Hematopoietic multipotent progenitor cell (in vitro differentiated cells): Measurements from ENCODE around the gene HEXIM2. TPM values are rescaled to one million over a fixed set of nuclear protein-coding genes. Genes with fewer than 3 reads are reported as not detected.
A peak's percentile ranks its signal among the peaks of the same experiment; 100 is the strongest.

ENCODE experiments used
- DNase-seq, 3 donors: peaks; one replicate each; pipeline ENCODE4 v3.0.0-alpha.2; 2011 to 2015; ENCODE audit warnings: low read depth in 2 of 3, low spot score in 2 of 3
- small RNA-seq: library from RNA; depleted of rRNA; stranded (forward); fragments of <200 nt; gene quantifications from one replicate; pipeline ENCODE3, GENCODE V24; 2012
- total RNA-seq: library from RNA; depleted of rRNA; stranded (reverse); fragments of >200 nt; gene quantifications from one replicate; pipeline ENCODE4 v1.2.3, GENCODE V29; 2012

The HEXIM2 gene
- total RNA-seq, 1 donor = 7.0 TPM

DNA sequence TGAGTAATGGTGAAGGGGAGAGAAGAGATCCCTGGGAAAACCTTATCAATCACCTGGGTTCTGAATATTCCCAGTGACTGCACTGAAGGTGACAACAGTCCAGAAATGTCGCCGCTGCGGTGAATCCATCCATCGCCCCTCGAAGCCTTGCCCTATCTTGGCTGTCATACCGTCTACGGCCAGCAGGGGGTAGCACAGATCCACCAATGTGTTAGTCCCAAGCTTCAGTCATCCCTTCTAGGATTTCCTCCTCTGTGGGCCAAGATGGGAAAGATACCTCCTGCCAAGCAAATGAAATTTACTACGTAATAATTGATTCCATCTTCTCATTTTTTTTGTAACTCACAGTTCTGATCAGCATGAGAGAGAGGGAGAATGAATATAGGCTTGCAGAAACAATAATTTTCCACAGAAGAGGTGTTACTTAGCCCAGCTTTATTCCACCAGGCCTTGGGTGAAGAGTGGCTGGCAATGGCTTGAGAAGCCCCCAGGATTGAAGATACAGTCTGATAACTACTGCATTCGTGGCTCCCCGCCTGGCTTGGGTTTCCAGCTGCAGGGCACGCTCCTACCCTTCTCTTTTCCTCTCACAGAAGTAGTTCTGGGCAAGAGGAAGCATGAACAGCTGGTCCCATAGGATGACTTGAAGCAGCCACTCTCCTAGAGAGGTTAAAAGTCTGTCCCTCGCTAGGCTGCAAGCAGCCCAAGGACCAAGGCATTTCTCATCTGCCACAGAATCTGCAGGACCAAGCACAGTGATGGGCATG is 57.4 kb downstream of the HEXIM2 start:
- peak; percentile 74 to 87 (median 80) for DNase-seq

Small RNAs within 50 kb of the gene (small RNA-seq; reads per million reads assigned to genes)
- gene MIR6784 = not detected

Other genes starting within 250 kb of the HEXIM2 start
- gene GFAP, start 246.4 kb upstream of the HEXIM2 start, total RNA-seq = not detected
- 0.81 TPM for gene KIF18B, start 214.1 kb upstream of the HEXIM2 start, total RNA-seq
- not detected for gene C1QL1, start 193.6 kb upstream of the HEXIM2 start, total RNA-seq
- gene DCAKD, start 110.2 kb upstream of the HEXIM2 start, total RNA-seq = 98.8 TPM
- gene NMT1, start 100.6 kb upstream of the HEXIM2 start, total RNA-seq = 46.0 TPM
- 8.1 TPM for gene PLCD3, start 29.4 kb upstream of the HEXIM2 start, total RNA-seq
- 13.2 TPM for gene ACBD4, start 26.2 kb upstream of the HEXIM2 start, total RNA-seq
- 10.2 TPM for gene HEXIM1, start 13.4 kb upstream of the HEXIM2 start, total RNA-seq
- 149 TPM for gene FMNL1, start 60.0 kb downstream of the HEXIM2 start, total RNA-seq
- 0.27 TPM for gene SPATA32, start 100.2 kb downstream of the HEXIM2 start, total RNA-seq
- gene MAP3K14, start 155.1 kb downstream of the HEXIM2 start, total RNA-seq = 10.2 TPM